Activated T-cell treated with anti-CD3 and anti-CD28 coated beads, Interleukin-2, amount 50 U/mL, for 1 hour (primary cell): ENCODE measurements around the gene UXT.
A peak's percentile ranks its signal among the peaks of the same experiment; 100 is the strongest.

ENCODE experiments used
- DNase-seq: peaks from one replicate; pipeline ENCODE4 v3.0.0-alpha.2; 2020

The UXT gene

DNA sequence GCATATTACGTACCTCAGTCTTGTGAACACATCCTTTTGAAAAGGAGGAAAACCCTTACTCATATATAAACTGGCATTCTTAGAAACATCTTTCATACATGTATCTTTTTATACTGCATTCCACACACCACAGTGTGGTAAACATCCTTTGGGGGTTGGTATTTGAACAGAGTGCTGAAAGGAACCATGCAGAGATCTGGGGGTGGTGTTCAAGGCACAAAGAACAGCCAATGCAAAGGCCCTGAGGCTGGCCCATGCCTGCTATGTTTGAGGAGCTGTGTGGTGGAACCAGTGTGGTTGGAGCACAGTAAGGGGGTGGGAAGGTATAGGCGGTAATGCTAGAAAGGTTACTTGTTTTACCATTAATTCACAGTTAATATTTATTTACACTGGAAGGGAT lies 10.6 kb downstream of the UXT start:
- DNase-seq: no peak

DNA sequence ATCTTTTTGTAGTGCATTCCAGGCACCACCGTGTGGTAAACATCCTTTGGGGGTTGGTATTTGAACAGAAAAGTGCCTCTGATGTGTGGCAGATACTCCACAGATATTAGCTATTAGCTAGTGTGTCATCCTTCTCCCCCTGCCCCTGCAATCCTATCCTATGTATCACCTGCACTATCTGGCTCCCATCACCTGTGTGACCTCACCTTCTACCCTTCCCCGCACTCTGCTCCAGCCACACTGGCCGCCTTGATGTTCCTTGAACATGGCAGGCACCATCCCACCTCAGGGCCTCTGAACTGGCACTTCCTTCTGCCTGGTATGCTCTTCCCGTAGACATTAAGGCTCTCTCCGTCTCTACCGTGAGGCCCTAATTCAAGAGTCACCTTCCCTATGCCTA lies 12.3 kb downstream of the UXT start:
- no peak for DNase-seq

DNA sequence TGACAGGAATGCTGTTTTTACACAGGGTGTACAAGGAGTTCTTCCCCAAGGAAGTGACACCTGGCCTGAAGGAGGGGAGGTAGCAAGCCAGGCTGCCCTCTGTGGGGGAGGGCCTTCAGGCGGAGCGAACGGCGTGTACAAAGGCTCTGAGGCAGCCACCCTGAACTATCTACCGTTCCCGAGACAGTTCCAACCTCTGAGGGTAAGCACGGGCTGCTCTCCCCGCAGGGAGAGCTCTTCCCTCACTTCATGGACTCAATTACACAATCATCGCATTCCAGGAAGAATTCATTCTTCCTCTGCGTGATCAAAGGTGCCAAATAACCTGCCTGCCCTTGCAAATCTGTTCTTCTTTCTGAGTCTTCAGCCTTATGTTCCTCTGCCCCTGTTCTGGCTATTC lies 13.4 kb downstream of the UXT start:
- no peak for DNase-seq

DNA sequence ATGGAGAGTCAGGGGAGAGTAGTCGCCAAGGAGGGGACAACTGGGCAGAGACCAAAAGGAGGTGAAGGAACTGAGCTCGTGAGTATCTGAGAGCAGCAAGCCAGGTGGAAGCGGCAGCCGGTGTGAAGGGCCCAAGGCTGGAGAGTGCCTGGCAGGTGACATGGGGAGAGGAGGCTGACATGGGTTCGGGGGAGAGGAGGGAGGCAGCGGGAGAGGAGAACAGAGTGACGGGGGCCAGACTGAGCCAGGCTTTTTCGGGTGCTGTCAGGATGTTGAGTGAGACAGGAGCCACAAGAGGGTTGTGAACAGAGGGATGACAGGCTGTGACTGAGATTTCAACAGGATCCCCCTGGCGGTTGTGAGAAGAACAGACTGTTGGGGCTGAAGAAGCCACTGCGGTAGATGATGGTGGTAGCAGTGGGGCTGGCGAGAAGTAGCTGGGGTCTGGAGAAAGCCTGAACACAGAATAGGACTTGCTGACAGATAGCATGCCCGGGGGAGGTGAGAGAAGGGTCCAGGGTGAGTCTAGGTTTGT lies 14.4 kb downstream of the UXT start:
- DNase-seq: no peak

DNA sequence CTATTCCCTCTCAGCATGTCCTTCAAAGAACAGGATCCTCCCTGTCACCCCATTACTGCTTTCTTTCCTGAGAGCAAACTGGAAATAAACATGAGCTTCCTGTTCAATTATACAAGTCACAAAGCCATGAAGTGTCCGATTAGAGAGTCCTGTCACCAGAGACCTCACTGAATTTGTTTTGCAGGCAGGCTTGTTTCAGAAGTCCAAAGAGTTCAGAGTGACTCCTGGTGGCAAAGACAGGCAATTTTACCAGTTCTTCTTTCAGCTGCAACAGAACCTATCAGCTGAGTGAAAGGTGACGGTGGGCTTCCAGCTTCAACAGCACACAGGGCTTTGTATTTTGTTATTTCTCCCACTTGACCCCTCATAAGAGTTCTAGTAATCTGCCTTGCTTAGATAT lies 15.1 kb downstream of the UXT start:
- no peak for DNase-seq

DNA sequence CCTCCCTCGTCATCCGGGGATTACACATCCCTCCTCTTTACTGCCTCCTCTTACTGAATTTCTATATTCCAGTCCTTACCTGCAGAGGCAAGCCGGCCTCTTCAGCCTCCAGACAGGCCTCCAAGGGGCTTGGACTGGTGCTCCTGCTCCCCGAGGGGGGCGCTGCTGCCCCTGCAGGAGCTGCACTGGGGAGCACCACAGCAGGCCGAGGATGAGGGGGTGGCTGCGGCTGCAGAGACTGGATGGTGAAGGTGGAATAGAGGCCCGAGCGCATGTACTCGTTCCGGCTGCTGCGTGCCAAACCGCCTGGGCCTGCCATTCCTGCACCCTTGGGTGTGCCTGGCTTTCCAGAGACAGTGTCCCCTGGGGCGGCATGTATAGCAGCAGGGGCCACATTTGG lies 20.2 kb downstream of the UXT start:
- no peak for DNase-seq

DNA sequence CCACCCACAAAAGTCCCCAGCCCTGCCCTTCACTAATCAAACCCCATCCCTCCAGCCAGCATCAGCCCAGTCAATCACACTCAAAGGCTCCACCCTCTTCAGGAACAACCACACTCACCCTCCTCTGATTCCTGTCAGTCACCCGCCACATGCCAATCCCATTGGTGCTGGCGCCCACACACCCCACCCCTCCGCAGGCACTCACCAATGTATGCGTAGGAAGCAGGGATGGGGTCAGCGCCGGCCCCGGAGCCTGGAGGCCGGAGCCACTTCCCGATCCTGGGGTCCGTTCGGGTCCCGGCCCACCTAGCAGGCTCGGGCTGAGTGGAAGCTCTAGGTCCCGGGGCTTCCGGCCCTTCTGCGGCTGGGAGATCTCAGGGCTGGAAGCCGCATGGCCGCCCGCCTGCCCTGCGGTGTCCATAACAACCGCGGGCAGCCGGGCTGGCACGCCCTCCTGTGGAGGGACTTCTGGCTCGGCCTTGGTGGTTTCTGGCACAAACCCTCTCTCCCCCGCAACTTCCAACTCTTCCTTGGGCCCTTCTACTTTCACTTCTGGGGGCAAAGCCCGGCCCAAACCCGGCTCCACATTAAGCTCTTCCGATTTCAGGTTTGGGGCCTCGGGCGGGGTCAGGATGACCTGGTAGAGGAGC lies 21.3 kb downstream of the UXT start:
- DNase-seq: peak; percentile 42

DNA sequence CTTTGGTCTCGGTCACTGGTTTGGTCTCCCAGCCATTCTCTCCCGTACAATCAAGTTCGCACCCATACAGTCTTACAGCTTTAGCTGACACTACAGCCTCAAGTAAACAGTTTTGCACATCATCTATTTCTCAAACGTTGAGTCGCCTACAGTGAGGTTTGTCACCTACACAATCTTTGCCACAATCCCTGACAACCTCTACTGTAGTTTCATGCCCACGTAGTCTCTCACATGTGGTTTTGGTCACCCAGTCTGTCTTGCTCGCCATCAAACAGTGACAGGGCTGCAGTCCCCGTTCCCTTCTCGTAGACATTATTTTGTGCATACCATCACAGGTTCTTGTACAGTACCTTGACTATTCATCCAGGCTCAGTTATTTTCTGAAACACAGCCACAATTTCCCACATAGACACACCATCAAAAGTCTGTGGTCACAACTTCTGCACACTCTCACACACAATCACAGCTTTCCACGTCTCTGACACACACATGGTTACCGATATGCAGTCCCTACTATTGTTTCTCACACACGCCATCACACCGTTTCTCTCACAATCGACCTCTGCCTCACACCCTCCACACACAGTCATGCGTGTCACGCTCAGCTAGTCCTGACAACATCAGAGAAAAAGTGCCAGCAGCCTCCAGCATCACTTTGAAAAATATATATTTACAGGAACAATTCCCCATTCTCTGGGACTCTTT lies 24.0 kb downstream of the UXT start:
- no peak for DNase-seq

DNA sequence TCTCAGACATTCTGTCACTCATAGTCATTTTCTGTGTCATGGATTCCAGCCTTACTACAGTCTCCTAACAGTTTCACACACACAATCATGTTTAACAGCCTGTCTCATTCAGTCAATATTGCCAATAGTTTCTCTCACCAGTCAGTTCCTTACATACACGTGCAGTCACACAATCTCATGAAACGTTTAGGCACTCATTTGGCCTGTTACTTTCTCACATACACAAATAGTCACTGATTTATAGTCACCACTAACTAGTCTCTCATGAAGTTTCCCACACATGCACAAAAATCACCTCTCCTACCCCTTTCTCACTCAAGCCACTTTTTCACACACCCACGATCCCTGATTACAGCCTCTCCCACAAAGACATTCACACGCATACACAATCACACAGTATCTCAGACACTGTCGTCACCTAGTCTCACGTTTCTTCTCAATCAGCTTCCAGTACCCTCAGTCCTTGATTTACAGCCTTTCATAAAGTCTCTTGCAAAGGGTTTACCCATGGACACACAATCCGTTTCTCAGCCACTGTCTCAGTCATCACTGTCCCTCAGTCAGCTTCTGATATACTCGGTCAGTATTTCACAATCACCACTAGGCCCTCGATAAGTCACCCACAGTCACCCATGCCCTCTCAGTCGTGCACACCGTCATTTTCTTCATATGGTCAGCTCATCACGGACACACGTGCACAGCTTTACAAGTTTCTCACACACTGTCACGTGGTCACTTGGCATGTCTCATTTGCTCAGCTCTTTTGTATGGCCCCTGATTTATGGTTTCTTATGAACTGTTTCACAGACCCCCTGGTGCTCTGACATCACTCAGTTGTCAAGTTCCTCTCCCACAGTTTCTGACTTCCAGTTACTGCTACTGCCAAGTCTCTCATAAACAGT lies 25.0 kb downstream of the UXT start:
- no peak for DNase-seq

DNA sequence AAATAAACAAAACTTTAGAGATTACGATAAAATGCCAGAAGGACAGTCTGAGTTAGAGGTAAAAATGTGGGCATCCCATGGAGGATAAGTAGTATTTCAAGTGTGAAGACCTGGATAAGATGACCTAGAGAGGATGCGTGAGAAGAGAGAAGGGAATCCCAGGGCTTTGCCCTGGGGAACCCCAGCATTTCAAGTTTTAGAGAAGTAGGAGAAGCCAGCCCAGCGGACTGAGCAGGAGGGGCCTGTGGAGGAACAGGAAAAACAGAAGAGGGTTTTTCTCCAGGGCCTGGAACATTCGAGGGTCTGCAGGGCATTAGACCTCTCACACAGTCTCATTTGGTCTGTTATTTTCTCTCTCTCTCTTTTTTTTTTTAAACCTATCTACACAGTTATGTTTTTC lies 26.3 kb downstream of the UXT start:
- no peak for DNase-seq

DNA sequence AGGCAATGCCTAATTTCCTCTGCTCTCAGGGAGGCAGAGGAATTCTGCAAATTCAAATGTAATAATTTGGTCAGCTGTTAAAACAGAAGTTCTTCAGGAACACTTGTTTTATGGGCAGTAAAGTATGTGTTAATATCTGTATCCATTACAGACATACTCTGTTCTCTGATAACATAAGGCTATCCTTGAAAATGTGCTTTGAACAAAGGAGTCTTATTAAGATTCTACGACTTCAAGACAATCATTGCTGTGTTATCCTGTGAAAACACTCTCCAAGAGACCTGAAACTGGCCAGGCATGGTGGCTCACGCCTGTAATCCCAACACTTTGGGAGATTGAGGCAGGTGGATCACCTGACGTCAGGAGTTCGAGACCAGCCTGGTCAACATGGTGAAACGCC lies 27.3 kb downstream of the UXT start:
- no peak for DNase-seq

DNA sequence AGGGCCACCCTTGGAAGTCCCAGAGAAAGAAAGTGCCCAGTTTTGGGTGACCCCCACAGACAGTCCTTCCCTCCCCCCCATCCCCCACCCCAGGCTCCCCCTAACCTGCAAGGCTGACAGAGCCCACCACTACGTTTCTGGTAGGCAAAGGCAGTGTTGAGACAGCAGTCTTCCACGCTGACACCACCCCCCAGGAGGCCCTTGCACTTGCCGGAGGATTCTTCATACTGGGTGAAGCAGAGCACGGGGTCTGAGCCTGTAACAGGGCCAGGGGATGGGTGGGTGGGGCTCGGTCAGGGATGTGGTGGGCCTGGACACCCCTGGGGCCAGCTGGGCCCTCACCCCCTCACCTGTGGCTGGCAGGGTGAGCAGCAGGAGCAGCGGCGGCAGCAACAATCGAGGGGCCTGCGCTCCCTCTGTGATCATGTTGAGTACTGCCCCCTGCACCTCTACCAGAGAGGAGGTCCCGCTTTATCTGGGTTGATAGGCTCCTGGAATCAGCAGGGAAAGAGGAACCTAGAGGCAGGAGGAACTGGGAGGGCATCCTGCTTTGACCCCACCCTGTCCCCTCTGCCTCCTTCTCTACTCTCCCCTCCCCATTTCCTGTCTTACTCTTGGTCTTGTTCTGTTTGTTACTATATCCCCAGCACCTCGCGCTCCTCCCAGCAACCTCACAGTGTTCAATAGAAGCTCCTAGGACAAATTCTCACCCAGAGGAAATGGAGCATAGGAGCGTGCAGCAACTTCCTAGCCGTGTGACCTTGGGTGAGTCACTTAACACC lies 29.4 kb downstream of the UXT start, which contains the start of gene CFP:
CFP (minus strand) TSS at position 512 of the 782 bp plus-strand sequence; CDS start at position 426, 86 bp downstream.
- DNase-seq: no peak

DNA sequence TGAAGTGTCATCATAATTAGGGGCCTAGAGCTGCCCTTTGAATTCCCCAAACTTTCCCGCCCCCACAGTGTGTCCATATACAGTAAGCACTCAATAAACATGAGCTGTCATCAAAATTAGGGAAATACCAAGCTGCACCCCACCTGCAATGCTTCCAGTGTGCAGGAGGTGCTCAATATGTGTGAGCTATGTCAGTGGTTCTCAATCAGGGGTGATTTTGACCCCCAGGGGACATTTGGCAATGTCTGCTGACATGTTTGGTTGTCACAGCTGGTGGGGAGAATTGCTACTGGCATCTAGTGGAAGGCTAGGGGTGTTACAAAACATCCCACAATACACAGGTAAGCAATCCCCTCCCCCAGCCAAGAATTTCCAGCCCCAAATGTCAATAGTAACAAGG lies 30.0 kb downstream of the UXT start:
- DNase-seq: no peak

DNA sequence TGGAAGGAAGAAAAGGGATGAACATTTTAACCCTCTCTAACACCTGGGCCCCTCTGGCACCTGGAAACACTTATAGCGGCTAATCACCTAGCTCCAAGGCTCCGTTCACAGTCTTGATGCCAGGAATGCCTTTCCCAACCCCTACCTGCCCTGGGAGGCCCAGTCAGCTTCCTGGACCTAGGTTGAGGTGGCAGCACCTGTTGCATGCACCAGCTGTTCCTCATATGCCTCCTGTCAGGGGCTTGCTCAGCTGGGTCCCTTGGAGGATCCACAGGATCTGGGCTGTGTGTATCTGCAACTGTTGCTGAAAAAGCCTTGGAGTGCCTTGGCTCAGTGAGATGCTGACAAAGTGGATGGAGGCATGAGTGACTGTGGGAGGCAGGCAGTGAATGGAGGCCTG lies 33.6 kb downstream of the UXT start:
- no peak for DNase-seq

DNA sequence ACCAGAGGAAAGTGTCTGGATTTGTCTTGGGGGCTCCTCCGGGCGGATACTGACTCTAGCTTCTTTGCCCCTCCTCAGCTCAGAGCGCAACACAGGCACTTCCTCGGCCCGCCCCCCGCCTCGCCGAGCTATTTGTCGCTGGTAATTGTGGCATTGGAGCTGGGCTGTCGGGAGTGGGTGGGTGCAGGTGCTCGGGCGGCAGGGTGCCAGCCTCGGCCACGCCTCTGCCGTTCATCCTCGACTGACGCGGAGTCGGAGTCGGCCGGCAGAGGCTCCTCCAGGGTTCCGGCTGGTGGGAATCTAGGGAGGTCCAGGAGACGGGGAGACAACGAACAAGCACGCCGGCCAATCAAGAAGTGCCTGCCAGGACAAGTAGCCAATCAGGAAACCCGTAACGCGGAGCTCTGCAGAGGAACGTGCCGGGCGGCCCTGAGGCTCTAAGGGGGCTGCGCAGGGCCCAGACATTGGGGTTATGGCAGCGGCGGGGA lies 35.4 kb downstream of the UXT start:
- peak; percentile 47 for DNase-seq

DNA sequence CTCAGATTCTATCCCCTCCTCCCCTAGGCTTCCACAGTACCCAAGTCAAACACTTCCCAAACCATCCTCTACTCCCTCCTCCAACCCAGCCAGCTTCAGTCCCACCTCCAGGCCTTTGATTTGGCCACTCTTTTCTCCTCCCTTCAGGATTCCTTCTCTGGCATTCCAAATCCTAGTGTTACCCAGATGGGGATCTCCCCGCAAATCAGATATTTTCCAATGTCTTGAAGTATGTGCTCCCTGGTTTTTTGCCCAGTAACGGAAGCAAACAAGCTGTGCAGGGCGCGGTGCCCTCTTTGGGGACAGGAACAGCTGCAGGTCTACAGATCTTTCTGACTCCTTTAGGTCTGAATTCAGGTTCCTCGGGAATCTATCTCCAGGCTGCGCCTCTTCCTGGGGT lies 37.1 kb downstream of the UXT start:
- DNase-seq: no peak

DNA sequence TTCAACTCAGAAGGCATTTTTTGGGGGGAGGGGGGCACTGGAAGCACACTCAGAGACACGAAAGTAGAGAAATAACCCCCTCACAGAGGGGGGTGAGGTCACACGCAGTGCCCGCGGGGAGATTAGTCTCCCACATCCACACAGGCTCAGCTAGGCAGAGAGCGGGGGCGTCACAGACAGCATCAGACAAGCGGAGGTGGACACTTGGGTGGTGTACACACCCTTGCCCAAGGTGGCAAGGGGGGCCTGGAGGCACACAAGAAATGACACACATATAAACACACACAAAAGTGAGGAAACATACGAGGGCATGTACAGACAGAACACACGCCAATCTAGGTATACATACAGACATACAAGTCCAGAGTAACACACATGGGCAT lies 38.7 kb downstream of the UXT start:
- DNase-seq: no peak

DNA sequence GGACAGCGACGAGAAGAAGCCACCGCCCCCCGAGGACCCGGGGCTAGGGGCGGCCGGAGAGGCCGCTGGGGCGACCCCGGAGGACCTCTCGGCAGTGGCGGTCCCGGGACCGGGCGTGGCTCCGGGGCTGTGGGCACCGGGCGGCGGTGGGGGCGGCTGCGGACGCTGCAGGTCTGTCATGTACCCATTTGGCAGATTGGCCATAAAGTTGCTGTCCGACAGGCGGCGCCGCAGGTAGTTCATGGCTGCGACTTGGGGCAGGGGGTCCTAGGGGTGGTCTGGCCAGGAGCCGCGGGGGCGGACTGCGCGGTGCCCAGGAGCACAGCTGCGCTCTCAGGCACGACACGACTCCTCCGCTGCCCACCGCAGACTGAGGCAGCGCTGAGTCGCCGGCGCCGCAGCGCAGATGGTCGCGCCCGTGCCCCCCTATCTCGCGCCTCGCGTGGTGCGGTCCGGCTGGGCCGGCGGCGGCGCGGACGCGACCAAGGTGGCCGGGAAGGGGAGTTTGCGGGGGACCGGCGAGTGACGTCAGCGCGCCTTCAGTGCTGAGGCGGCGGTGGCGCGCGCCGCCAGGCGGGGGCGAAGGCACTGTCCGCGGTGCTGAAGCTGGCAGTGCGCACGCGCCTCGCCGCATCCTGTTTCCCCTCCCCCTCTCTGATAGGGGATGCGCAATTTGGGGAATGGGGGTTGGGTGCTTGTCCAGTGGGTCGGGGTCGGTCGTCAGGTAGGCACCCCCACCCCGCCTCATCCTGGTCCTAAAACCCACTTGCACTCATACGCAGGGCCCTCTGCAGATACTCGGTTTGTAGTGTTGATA lies 39.3 kb downstream of the UXT start, which contains the start of gene SYN1:
SYN1 (minus strand) TSS at position 372 of the 817 bp plus-strand sequence; CDS start at position 243, 129 bp downstream.
- DNase-seq: peak; percentile 83

DNA sequence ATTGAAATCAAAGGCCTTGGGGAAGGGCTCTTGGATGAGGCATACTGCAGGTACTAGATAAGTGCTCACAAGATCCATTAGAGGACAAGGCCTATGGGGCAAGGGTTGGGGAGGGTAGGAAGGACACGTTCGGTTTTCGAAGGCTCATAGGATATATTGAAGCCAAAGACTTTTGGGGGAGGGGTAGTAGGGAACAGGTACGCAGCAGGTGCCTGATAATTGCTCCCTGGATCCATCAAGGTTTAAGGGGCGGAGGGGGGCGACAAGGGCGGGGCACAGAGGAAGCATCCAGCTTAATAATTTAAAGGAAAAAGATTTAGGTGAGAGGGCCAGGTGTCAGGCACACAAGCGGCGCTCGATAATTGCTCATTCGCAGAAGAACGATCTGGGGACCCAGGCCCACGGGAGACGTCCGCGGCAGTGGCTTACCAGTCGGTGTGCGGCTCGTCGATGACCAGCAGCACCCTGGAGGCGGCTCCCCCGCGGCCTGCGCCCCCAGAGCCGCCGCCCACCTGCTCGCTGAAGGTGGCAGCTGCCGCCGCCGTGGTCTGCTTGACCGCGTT lies 40.0 kb downstream of the UXT start:
- DNase-seq: no peak

DNA sequence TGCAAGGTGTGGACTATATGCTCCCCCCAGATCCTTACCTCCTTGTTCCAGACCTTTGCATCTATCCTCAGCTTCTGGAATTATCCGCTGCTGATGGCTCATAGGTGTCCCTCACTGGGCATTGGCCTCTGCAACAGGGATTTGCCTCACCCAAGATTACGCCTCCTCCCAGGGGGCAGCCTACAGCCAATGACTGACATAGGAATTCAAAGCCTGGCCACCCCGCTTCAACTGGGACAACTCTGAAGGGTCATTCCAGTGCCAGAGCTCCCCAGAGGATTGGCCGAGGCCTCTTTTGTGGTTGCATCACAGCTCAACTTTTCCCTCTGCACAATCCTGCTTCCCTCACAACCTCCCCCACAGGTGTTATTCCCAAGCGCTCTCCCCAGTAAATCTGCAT lies 44.4 kb downstream of the UXT start:
- no peak for DNase-seq

DNA sequence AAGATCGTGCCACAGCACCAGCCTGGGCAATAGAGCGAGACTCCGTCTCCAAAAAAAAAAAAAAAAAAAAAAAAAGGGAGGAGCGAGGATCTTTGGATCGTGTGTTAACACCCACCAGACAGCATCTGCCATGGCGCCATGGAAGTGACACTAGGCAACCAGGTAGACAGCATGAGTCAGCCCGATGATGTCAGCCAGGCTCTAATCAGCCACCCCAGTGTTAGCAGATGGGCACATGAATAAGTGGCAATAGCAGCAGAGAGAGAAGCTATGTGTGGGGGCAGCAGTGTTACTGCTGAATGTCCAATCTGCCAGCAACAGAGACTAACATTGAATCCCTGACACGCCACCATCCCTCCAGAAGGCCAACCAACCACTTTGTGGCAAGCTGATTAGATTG lies 45.9 kb downstream of the UXT start:
- no peak for DNase-seq
